K562 (cell line): Measurements from ENCODE around the gene CLASP1. TPM values are rescaled to one million over a fixed set of nuclear protein-coding genes. Genes with fewer than 3 reads are reported as not detected.

Source experiments
- BMI1 ChIP-seq: fragments of 150-350 bp; IDR thresholded peaks from 2 replicates; pipeline ENCODE4 v1.6.1; 2014; ENCODE audit warnings: low read length
- CHAMP1 ChIP-seq: fragments of 450-650 bp; IDR thresholded peaks from 2 replicates; pipeline ENCODE4 v1.6.1; 2016; ENCODE audit warnings: mild to moderate bottlenecking
- CHCHD3 ChIP-seq: fragments of 250-450 bp; sonication (Bioruptor Pico); IDR thresholded peaks from 2 replicates; pipeline ENCODE4 v2.1.2; 2022; ENCODE audit warnings: mild to moderate bottlenecking
- DPF2 ChIP-seq: fragments of 450-650 bp; IDR thresholded peaks from 2 replicates; pipeline ENCODE4 v1.6.1; 2016
- E2F1 ChIP-seq: sonication (generic); formaldehyde crosslinking; IDR thresholded peaks from 2 replicates; pipeline ENCODE4 v1.8.1; 2023; ENCODE audit warnings: mild to moderate bottlenecking, missing genetic modification reagents, moderate library complexity
- GTF2E2 ChIP-seq: fragments of 200-800 bp; sonication (Bioruptor generic); IDR thresholded peaks from 2 replicates; pipeline ENCODE4 v1.6.1; 2016; ENCODE audit warnings: missing genetic modification characterization, missing compliant biosample characterization
- KLF1 ChIP-seq: fragments of 450-650 bp; IDR thresholded peaks from 2 replicates; pipeline ENCODE4 v1.6.1; 2016; ENCODE audit warnings: missing genetic modification characterization, missing compliant biosample characterization
- MAFF ChIP-seq: IDR thresholded peaks from 2 replicates; pipeline ENCODE4 v1.6.1; 2012; ENCODE audit warnings: low read length, improper control_type of control experiment
- MCM7 ChIP-seq, 2 experiments: fragments of 450-650 bp; IDR thresholded peaks; 2 replicates each; pipeline ENCODE4 v1.6.1; 2016 to 2018
- NR0B1 ChIP-seq: fragments of 450-650 bp; IDR thresholded peaks from one replicate; pipeline ENCODE4 v1.6.1; 2018; ENCODE audit warnings: mild to moderate bottlenecking, moderate library complexity; ENCODE audit not compliant: partially characterized antibody
- POLR2A ChIP-seq: fragments of 450-650 bp; conservative IDR thresholded peaks from 2 replicates; pipeline ENCODE4 v1.6.1; 2016
- SMARCA5 ChIP-seq: fragments of 450-650 bp; IDR thresholded peaks from 2 replicates; pipeline ENCODE4 v1.6.1; 2016
- TEAD4 ChIP-seq, 2 experiments: sonication (generic) in 1 of 2; formaldehyde crosslinking in 1 of 2; IDR thresholded peaks; 2 replicates each; pipeline versions ENCODE4 v1.6.1 to v1.8.0; 2012 to 2022; ENCODE audit warnings: borderline replicate concordance in 1 of 2, inconsistent platforms in 1 of 2, low read length in 1 of 2, mild to moderate bottlenecking in 1 of 2, missing genetic modification reagents in 1 of 2
- ZNF165 ChIP-seq: fragments of 250-450 bp; sonication (Bioruptor Pico); IDR thresholded peaks from 2 replicates; pipeline ENCODE4 v1.4.0; 2020; ENCODE audit warnings: borderline replicate concordance
- ZNF354B ChIP-seq: fragments of 250-450 bp; sonication (Bioruptor Pico); IDR thresholded peaks from 2 replicates; pipeline ENCODE4 v1.4.0; 2020
- ZNF830 ChIP-seq: fragments of 250-450 bp; sonication (Bioruptor Pico); IDR thresholded peaks from 2 replicates; pipeline ENCODE4 v1.5.0; 2021; ENCODE audit warnings: mild to moderate bottlenecking
- polyA plus RNA-seq, 8 experiments: library from polyadenylated mRNA; depleted of rRNA in 4 of 8; stranded (reverse) in 5 of 8; unstranded in 3 of 8; fragments of >200 nt; fragmentation: Nextera tagmentation in 2 of 8; fragmentation: Illumina TruSeq in 1 of 8; extraction: Ambion mirVana in 2 of 8; extraction: Trizol in 1 of 8; gene quantifications; 2 replicates each; pipeline versions ENCODE4 v1.2.1 to v1.2.3, GENCODE V29; 2011 to 2014; ENCODE audit warnings: inconsistent platforms in 1 of 8, missing spikeins in 1 of 8
- total RNA-seq, 7 experiments: library from RNA; depleted of rRNA in 6 of 7; stranded (reverse); fragments of >200 nt in 6 of 7; fragmentation: Illumina TruSeq in 2 of 7; extraction: Trizol in 2 of 7; gene quantifications; 2 replicates each; pipeline versions ENCODE4 v1.2.1 to v1.2.3, GENCODE V29; 2011 to 2021; ENCODE audit warnings: low replicate concordance in 1 of 7
- TF ChIP-seq, protein P1 (sequence below), 2 experiments: fragments of 450-650 bp; IDR thresholded peaks; 2 replicates each; pipeline ENCODE4 v1.6.1; 2016; ENCODE audit warnings: mild to moderate bottlenecking in 2 of 2, borderline replicate concordance in 1 of 2, low read depth in 1 of 2, moderate library complexity in 1 of 2

Gene CLASP1
- total and polyA plus RNA-seq, 9 of the 15 experiments (the other 6 are each of a cell fraction or from before 2014, with no cell fraction given) = 1.7 to 40.3 (median 20.7) TPM

DNA sequence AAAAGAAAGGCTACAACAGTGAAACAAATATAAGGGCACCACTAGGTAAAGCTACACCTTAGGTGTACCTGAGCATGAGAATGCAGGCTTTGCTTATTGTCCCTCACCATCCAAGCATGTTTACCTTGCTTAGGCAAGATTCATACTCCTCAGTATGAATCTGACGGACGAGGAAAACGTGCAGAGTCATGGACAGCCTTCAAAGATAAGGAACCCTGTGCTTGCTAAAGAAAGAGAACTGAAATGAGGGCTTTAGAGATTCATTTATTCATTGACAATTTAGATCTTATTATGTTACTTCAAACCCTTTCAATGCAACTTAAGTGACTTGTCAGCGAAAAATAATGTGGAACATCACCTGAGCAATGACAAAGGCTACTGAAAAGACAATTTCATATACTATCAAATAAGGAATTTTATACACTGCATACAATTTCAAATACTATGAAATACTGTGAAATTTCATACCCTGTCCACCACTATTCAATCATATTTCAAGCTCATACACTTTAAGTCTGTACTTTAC, 21.7 kb downstream of the CLASP1 start (continued):
- TF ChIP-seq, protein P1, sequence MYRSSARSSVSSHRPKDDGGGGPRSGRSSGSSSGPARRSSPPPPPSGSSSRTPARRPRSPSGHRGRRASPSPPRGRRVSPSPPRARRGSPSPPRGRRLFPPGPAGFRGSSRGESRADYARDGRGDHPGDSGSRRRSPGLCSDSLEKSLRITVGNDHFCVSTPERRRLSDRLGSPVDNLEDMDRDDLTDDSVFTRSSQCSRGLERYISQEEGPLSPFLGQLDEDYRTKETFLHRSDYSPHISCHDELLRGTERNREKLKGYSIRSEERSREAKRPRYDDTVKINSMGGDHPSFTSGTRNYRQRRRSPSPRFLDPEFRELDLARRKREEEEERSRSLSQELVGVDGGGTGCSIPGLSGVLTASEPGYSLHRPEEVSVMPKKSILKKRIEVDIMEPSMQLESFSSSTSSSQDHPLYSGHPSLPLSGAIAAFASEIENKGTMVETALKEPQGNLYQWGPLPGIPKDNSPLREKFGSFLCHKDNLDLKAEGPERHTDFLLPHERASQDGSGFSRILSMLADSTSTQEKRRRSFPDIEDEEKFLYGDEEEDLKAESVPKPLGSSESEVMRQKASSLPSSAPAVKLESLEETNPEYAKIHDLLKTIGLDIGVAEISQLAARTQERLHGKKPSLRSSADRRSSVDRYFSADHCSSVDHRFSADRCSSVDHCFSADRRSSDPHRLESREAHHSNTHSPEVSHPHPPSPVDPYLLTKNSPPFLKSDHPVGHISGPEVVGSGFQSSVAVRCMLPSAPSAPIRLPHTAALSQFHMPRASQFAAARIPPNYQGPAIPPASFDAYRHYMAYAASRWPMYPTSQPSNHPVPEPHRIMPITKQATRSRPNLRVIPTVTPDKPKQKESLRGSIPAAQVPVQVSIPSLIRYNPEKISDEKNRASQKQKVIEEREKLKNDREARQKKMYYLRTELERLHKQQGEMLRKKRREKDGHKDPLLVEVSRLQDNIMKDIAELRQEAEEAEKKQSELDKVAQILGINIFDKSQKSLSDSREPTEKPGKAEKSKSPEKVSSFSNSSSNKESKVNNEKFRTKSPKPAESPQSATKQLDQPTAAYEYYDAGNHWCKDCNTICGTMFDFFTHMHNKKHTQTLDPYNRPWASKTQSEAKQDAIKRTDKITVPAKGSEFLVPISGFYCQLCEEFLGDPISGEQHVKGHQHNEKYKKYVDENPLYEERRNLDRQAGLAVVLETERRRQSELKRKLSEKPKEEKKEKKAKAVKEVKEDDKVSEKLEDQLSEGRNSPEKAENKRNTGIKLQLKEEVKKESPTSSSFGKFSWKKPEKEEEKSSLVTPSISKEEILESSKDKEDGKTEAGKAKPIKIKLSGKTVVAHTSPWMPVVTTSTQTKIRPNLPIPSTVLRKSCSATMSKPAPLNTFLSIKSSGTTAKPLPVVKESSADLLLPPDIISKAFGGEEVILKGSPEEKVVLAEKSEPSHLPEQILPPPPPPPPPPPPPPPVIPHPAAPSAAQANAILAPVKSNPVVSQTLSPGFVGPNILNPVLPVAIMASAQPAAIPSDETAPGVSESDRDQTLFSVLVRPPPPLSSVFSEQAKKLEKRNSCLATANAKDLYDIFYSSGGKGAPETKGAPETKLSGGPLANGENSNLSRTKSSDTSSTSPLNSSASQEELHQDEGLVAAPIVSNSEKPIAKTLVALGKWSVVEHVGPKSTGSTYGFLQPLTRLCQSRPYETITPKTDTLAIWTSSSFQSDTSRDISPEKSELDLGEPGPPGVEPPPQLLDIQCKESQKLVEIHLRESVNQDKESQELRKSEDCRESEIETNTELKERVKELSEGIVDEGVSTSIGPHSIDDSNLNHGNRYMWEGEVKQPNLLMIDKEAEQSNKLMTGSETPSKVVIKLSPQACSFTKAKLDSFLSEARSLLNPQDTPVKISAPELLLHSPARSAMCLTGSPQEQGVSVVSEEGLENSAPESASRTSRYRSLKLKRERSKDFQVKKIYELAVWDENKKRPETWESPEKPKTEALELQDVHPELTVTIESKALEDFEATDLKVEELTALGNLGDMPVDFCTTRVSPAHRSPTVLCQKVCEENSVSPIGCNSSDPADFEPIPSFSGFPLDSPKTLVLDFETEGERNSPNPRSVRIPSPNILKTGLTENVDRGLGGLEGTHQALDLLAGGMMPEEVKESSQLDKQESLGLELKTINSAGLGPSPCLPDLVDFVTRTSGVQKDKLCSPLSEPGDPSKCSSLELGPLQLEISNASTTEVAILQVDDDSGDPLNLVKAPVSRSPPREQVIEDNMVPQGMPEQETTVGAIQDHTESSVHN (IDR thresholded peaks at IDR 0.05; ENCODE audit: borderline replicate concordance in 1 of 2, low read depth in 1 of 2) = no peak
- TF ChIP-seq DPF2 (peak; percentile 84), NR0B1 (no peak), ZNF165 (CRISPR knock-in tag) (no peak), TEAD4 (IDR thresholded peaks at IDR 0.05; ENCODE audit: low read length) (peak; percentile 45; the same call in 1 of the 2 replicates), TEAD4 (CRISPR knock-in tag; IDR thresholded peaks at IDR 0.05; ENCODE audit: borderline replicate concordance) (no peak), MAFF (peak; percentile 85), SMARCA5 (no peak), KLF1 (tag) (no peak), POLR2A (no peak), ZNF830 (CRISPR knock-in tag) (no peak), ZNF354B (CRISPR knock-in tag) (no peak), E2F1 (CRISPR knock-in tag) (no peak), GTF2E2 (no peak), MCM7 (IDR thresholded peaks at IDR 0.05) (no peak), CHAMP1 (no peak), BMI1 (no peak), CHCHD3 (CRISPR knock-in tag) (no peak)
